H9 (cell line): ENCODE results near the gene ERC2. TPM values are rescaled to one million over a fixed set of nuclear protein-coding genes. Genes with fewer than 3 reads are reported as not detected.

Experiments used
- DNase-seq: peaks from one replicate; pipeline ENCODE4 v3.0.0-alpha.2; 2017
- H2AFZ ChIP-seq: one replicate; pipeline ENCODE4 v1.6.1; 2013; ENCODE audit warnings: mild to moderate bottlenecking, low read length, control low read depth, moderate library complexity
- H2AK5ac ChIP-seq: 2 replicates; pipeline ENCODE4 v1.6.1; 2013; ENCODE audit warnings: low read length, control low read depth, mixed read lengths; ENCODE audit not compliant: insufficient read length
- H2BK120ac ChIP-seq: one replicate; pipeline ENCODE4 v1.6.1; 2013; ENCODE audit warnings: low read depth, mild to moderate bottlenecking, low read length, control low read depth, inconsistent platforms; ENCODE audit not compliant: poor library complexity, severe bottlenecking
- H2BK12ac ChIP-seq: 2 replicates; pipeline ENCODE4 v1.6.1; 2013; ENCODE audit warnings: low read length, control low read depth, mixed read lengths, low read depth; ENCODE audit not compliant: insufficient read length
- H2BK15ac ChIP-seq: 2 replicates; pipeline ENCODE4 v1.6.1; 2013; ENCODE audit warnings: low read depth, low read length, control low read depth
- H2BK20ac ChIP-seq: one replicate; pipeline ENCODE4 v1.6.1; 2013; ENCODE audit warnings: low read depth, mild to moderate bottlenecking, low read length, control low read depth, inconsistent platforms; ENCODE audit not compliant: poor library complexity, severe bottlenecking
- H2BK5ac ChIP-seq: 2 replicates; pipeline ENCODE4 v1.6.1; 2013; ENCODE audit warnings: low read length, control low read depth, mixed read lengths; ENCODE audit not compliant: insufficient read length
- H3K14ac ChIP-seq: 2 replicates; pipeline ENCODE4 v1.6.1; 2013; ENCODE audit warnings: low read length, control low read depth; ENCODE audit not compliant: insufficient read depth
- H3K18ac ChIP-seq: 2 replicates; pipeline ENCODE4 v1.6.1; 2013; ENCODE audit warnings: low read depth, mild to moderate bottlenecking, mixed read lengths, low read length, control low read depth; ENCODE audit not compliant: insufficient read length
- H3K23ac ChIP-seq: 2 replicates; pipeline ENCODE4 v1.6.1; 2013; ENCODE audit warnings: low read length, control low read depth, mixed read lengths, low read depth; ENCODE audit not compliant: insufficient read length
- H3K23me2 ChIP-seq: 2 replicates; pipeline ENCODE4 v1.6.1; 2013; ENCODE audit warnings: low read depth, mild to moderate bottlenecking, mixed read lengths, low read length, control low read depth; ENCODE audit not compliant: insufficient read length, poor library complexity, severe bottlenecking
- H3K27ac ChIP-seq: 2 replicates; pipeline ENCODE4 v1.5.1; 2013; ENCODE audit warnings: low read length, control low read depth, mixed read lengths, low read depth; ENCODE audit not compliant: insufficient read length
- H3K27me3 ChIP-seq: 2 replicates; pipeline ENCODE4 v1.6.1; 2013; ENCODE audit warnings: low read length, control low read depth, inconsistent platforms; ENCODE audit not compliant: insufficient read depth
- H3K4ac ChIP-seq: 2 replicates; pipeline ENCODE4 v1.6.1; 2013; ENCODE audit warnings: low read depth, mild to moderate bottlenecking, control low read depth, inconsistent platforms, low read length, moderate library complexity
- H3K4me1 ChIP-seq: 2 replicates; pipeline ENCODE4 v1.6.1; 2013; ENCODE audit warnings: low read length, control low read depth, inconsistent platforms; ENCODE audit not compliant: insufficient read depth
- H3K4me2 ChIP-seq: 2 replicates; pipeline ENCODE4 v1.6.1; 2013; ENCODE audit warnings: low read length, control low read depth, mixed read lengths; ENCODE audit not compliant: insufficient read length, insufficient read depth
- H3K56ac ChIP-seq: 2 replicates; pipeline ENCODE4 v1.6.1; 2013; ENCODE audit warnings: low read depth, mild to moderate bottlenecking, mixed read lengths, low read length, control low read depth; ENCODE audit not compliant: insufficient read length
- H3K79me1 ChIP-seq: 2 replicates; pipeline ENCODE4 v1.6.1; 2013; ENCODE audit warnings: low read depth, mild to moderate bottlenecking, moderate library complexity, low read length, control low read depth, inconsistent platforms; ENCODE audit not compliant: insufficient read depth, poor library complexity, severe bottlenecking
- H3K79me2 ChIP-seq: 2 replicates; pipeline ENCODE4 v1.6.1; 2013; ENCODE audit warnings: low read length, control low read depth, inconsistent platforms; ENCODE audit not compliant: insufficient read depth
- H3K9ac ChIP-seq: 2 replicates; pipeline ENCODE4 v1.6.1; 2013; ENCODE audit warnings: low read length, control low read depth, mixed read lengths; ENCODE audit not compliant: insufficient read length; ENCODE audit errors: extremely low read depth
- H3K9me3 ChIP-seq: one replicate; pipeline ENCODE4 v1.6.1; 2013; ENCODE audit warnings: low read depth, low read length, inconsistent platforms; ENCODE audit not compliant: control insufficient read depth
- H3T11ph ChIP-seq: one replicate; pipeline ENCODE4 v1.6.1; 2013; ENCODE audit warnings: mild to moderate bottlenecking, low read length, control low read depth, inconsistent platforms
- H4K20me1 ChIP-seq: one replicate; pipeline ENCODE4 v1.6.1; 2013; ENCODE audit not compliant: control insufficient read depth, insufficient read length, insufficient read depth
- H4K5ac ChIP-seq: 2 replicates; pipeline ENCODE4 v1.6.1; 2013; ENCODE audit warnings: low read depth, mild to moderate bottlenecking, mixed read lengths, low read length, control low read depth; ENCODE audit not compliant: insufficient read length
- H4K8ac ChIP-seq: replicated peaks from 2 replicates; pipeline ENCODE4 v1.6.1; 2013; ENCODE audit warnings: low read length, control low read depth, mixed read lengths, low read depth; ENCODE audit not compliant: insufficient read length
- H4K91ac ChIP-seq: 2 replicates; pipeline ENCODE4 v1.6.1; 2013; ENCODE audit warnings: low read depth, mild to moderate bottlenecking, moderate library complexity, mixed read lengths, low read length, control low read depth; ENCODE audit not compliant: insufficient read length
- H3K27ac Mint-ChIP-seq, 3 experiments: 2 replicates in 2 of 3; 3 replicates in 1 of 3; pipeline ENCODE4 v1.8.0; 2020 to 2021; ENCODE audit warnings: mixed read lengths in 3 of 3, mild to moderate bottlenecking in 1 of 3, moderate library complexity in 1 of 3
- H3K27me3 Mint-ChIP-seq: 2 replicates; pipeline ENCODE4 v1.8.0; 2021; ENCODE audit warnings: low read depth, mild to moderate bottlenecking, moderate library complexity, mixed read lengths
- H3K36me3 Mint-ChIP-seq, 3 experiments: 2 replicates in 2 of 3; 3 replicates in 1 of 3; pipeline ENCODE4 v1.8.0; 2020 to 2021; ENCODE audit warnings: low read depth in 3 of 3, mixed read lengths in 3 of 3; ENCODE audit not compliant: insufficient read depth in 1 of 3
- H3K4me1 Mint-ChIP-seq, 2 experiments: 2 replicates each; pipeline ENCODE4 v1.8.0; 2020; ENCODE audit warnings: mixed read lengths in 2 of 2
- H3K4me3 Mint-ChIP-seq, 2 experiments: 2 replicates in 1 of 2; 3 replicates in 1 of 2; pipeline ENCODE4 v1.8.0; 2020 to 2021; ENCODE audit warnings: mild to moderate bottlenecking in 2 of 2, mixed read lengths in 2 of 2, moderate library complexity in 1 of 2
- H3K9me3 Mint-ChIP-seq, 2 experiments: 2 replicates in 1 of 2; 3 replicates in 1 of 2; pipeline ENCODE4 v1.8.0; 2020; ENCODE audit warnings: mild to moderate bottlenecking in 2 of 2, mixed read lengths in 2 of 2, moderate library complexity in 1 of 2
- CTCF ChIP-seq: fragments of 200-600 bp; sonication (generic); conservative IDR thresholded peaks from 3 replicates; pipeline ENCODE4 v1.8.0; 2021; ENCODE audit warnings: antibody characterized with exemption, mild to moderate bottlenecking
- WGBS: extraction: QIAGEN DNeasy Blood & Tissue Kit; methylation state at CpG from one replicate; pipeline ENCODE4 v1.1.7; 2013; ENCODE audit warnings: missing lambda C conversion rate, low lambda C conversion rate, mixed read lengths; ENCODE audit not compliant: insufficient read length; ENCODE audit errors: extremely low coverage; 5-methylcytosine and 5-hydroxymethylcytosine counted together
- total RNA-seq: library from RNA; stranded (reverse); gene quantifications from 2 replicates; pipeline ENCODE4 v1.2.1, GENCODE V29; 2021

Gene ERC2
- total RNA-seq, 1 experiment from 2014 or later, result 15.4 TPM

DNA sequence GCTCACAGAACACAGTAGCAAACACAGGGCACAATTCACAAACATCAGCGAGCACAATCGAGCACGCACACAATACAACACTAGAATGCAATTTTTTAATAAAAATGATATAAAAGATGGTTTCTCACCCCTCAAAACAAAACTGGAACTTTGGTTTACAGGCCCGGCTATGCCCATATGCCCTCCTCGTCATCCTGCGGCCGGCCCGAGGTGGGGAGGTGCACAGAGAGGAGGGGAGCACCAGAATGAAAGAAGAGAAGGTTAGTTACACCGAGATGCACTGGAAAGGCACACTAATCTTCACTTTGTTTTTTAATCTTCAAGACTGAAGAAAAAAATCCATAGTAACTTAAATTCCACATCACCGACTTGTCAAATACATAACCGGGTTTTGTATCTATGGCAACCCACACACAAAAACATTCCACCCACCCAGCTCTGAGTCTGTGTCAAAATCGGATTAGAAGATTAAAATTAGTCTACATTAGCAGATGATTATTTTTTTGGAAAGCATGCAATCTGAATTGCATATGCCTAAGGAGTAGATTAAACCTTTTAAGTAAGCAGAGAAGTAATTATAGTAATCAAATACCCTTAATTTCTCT is 784.5 kb downstream of the ERC2 start:
- Histone ChIP-seq H3K56ac (no peak overlapping the region), H3K4me2 (no peak overlapping the region), H3K27ac (no peak overlapping the region), H2BK20ac (no peak overlapping the region), H3K9me3 (no peaks in the 10 kb centered on the region), H3K14ac (no peak overlapping the region; the same call in 1 of the 2 replicates), H2AK5ac (no peak overlapping the region), H4K20me1 (no peaks in the 10 kb centered on the region), H3K23ac (no peak overlapping the region), H3K23me2 (no peaks in the 10 kb centered on the region), H2AFZ (no peak overlapping the region), H3K4ac (no peak overlapping the region), H3K4me1 (no peaks in the 10 kb centered on the region), H4K8ac (no peak overlapping the region), H3K18ac (no peak overlapping the region), H2BK120ac (no peak overlapping the region), H4K5ac (no peak overlapping the region), H3T11ph (no peak overlapping the region), H4K91ac (no peak overlapping the region), H2BK12ac (no peak overlapping the region), H3K79me1 (no peaks in the 10 kb centered on the region), H2BK15ac (no peak overlapping the region), H3K79me2 (no peaks in the 10 kb centered on the region), H3K27me3 (no peaks in the 10 kb centered on the region), H3K9ac (no peak overlapping the region), H2BK5ac (no peak overlapping the region)
- Mint-ChIP-seq H3K9me3 (no peaks in the 10 kb centered on the region), H3K4me1 (peaks cover 12 to 20% of the 10 kb centered on the region in 2 experiments), H3K4me3 (no peak overlapping the region), H3K36me3 (peaks cover 0 to 1% (median 0%) of the 10 kb centered on the region in 3 experiments; a peak in 2 of 7 replicates), H3K27ac (no peak overlapping the region), H3K27me3 (no peaks in the 10 kb centered on the region)
- no CpG with 5 or more reads among the region's 12 CpGs for WGBS
- DNase-seq, result no peak
- TF ChIP-seq CTCF, result no peak
